ENCODE data around the gene MCUB. TPM values are rescaled to one million over a fixed set of nuclear protein-coding genes. Genes with fewer than 3 reads are reported as not detected.
A peak's percentile ranks its signal among the peaks of the same experiment; 100 is the strongest.

MCUB gene
- total RNA-seq, 2 experiments from 2014 or later = 110 to 121 TPM

DNA sequence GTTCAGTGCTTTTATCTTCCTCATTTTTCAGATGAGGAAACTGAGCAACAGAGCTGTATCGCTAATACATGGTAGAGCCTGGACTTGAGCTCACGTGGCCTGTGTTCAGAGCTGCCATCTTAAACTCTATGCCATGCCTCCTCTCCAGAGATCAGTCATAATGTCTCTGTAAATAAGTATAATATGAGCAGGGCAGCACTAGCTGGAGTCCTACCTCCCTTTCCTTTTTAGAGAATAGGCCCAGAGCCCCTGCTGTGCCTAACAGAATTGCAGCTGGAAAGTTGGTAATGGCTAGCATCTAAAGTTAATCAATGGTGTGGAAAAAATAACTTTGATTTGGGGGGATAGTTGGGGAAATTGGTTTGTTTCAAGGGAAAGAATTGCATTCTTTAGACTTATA, 122.8 kb downstream of the MCUB start:
- Mint-ChIP-seq H3K4me3 (no peak overlapping the region), H3K27me3 (no peaks in the 10 kb centered on the region), H3K4me1 (peaks cover 18% of the 10 kb centered on the region), H3K9me3 (no peaks in the 10 kb centered on the region), H3K27ac (no peak overlapping the region), H3K36me3 (peaks cover 57% of the 10 kb centered on the region)
- ATAC-seq (ENCODE audit: low read depth) (no peak), DNase-seq (no peak)
- POLR2A ChIA-PET = interaction anchor here (0.6 kb wide), 1 partner anchor 123 kb away, joined by 4 read pairs; the partner anchor contains the start of gene MCUB

DNA sequence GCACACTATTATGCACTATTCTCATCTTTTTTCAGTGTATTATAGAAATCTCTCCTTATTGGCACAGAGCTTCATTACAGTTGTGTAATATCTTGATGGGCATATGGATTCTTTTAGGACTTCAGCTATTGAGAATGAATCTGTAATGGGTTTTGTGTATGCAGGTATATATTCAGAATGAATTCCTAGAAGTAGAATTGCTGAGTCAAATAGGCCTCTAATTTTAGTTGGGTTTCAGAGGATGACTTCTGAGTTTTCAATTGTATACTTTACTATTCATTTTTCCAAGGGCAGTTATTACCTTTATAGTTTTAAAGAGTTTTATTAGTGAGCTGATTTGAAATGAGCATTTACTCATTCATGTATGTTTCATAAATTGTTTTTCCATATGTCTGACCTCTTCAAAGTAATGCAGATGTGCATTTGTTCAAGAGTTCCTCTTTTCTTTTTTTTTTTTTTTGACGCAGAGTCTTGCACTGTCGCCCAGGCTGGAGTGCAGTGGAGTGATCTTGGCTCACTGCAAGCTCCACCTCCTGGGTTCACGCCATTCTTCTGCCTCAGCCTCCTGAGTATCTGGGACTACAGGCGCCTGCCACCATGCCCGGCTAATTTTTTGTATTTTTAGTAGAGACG, 123.7 kb downstream of the MCUB start:
- Mint-ChIP-seq H3K27ac (no peak overlapping the region), H3K4me3 (no peak overlapping the region), H3K9me3 (no peaks in the 10 kb centered on the region), H3K36me3 (peaks cover 56% of the 10 kb centered on the region), H3K4me1 (peaks cover 18% of the 10 kb centered on the region), H3K27me3 (no peaks in the 10 kb centered on the region)
- ATAC-seq (ENCODE audit: low read depth) (no peak), DNase-seq (no peak)
- POLR2A ChIA-PET = no interaction called here

DNA sequence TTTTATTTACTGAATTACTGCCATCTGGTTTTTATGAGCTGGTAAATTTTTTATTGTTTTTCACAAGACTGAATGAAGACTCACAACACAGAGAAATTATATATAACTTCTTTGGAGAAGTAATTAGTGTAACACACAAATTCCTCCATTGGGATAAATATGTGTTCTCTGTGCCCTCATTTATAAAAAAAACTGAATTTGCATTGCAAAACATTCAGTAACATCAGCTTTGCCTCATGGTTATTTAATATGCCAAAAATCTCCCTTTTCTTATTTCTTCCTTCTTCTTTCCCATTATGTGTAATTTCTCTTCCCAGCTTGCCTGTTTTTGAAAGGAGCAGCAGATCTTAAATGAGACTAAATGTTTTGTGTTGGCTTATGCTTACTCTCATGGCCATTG, 124.7 kb downstream of the MCUB start:
- Mint-ChIP-seq H3K27ac (no peak overlapping the region), H3K4me3 (no peak overlapping the region), H3K4me1 (peaks cover 18% of the 10 kb centered on the region), H3K9me3 (no peaks in the 10 kb centered on the region), H3K27me3 (no peaks in the 10 kb centered on the region), H3K36me3 (peaks cover 54% of the 10 kb centered on the region)
- POLR2A ChIA-PET = interaction anchor here (0.5 kb wide), 1 partner anchor 26 kb away, joined by 4 read pairs; no protein-coding TSS in a partner anchor
- DNase-seq = no peak
- ATAC-seq (ENCODE audit: low read depth) = no peak

DNA sequence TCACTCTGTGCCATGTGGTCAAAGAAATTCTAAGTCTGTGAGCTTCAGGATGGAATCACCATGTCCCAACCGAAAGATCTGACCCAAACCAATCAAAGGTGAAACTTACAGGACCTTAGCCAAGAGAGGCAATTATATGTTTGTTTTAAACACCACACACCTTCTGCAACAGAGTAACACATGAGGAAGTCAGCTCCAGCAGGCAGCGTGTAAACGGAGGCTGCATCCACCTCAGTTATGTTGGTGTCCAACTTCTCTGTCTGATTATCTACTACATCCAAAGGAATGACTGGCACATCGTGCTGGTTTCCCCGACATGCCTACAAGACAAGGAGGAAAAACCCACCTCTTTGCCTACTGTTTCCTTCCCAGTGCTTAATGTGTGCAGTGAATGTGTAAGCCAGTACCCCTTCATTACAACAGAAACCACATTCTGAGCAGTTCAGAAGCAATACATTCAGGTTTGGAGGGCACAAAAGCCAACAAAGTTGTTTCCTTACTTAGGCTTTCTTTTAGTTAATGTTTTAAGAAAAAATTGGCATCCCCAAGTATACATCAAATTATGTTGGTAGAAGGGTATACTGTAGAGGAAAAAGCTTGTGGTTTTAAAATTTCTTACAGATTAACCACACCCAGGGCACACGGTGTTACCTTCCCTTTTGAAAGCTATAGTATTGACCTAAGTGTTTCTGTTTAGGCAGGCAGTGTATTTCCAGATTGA, 130.8 kb downstream of the MCUB start:
- DNase-seq = no peak
- Mint-ChIP-seq H3K36me3 (peaks cover 54% of the 10 kb centered on the region), H3K4me1 (peaks cover 24% of the 10 kb centered on the region), H3K27me3 (no peaks in the 10 kb centered on the region), H3K27ac (peak overlapping the region; percentile 81), H3K9me3 (no peaks in the 10 kb centered on the region), H3K4me3 (peak overlapping the region; percentile 32)
- ATAC-seq (ENCODE audit: low read depth) = peak; percentile 90
- POLR2A ChIA-PET = interaction anchor here (1.2 to 2.8 kb wide), 3 partner anchors 11 to 130 kb away, joined by 3 to 25 read pairs (median 8); partner anchors contain the start of genes CASP6 and MCUB

DNA sequence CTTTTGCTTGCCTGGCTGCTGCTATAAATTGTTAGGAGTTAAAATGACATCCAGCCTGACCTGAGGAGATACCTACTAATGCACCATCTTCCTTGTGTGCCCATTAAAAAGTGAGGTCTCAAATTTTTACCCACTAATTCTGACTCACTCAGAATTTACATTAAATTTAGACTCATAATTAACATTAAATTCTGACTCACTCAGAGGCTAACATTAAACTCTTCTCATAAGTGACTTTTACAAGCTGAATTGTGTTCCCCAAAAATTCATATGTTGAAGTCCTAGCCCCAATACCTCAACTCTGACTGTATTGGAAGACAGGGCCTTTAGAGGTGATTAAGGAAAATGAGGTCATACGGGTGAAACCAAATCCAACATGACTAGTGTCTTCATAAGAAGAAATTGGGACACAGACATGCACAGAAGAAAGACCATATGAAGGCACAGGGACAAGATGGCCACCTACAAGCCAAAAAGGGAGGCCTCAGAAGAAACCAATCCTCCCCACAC, 131.4 kb downstream of the MCUB start:
- H3K4me1 Mint-ChIP-seq = peaks cover 24% of the 10 kb centered on the region
- peaks cover 54% of the 10 kb centered on the region for H3K36me3 Mint-ChIP-seq
- no peak for ATAC-seq (ENCODE audit: low read depth)
- no peak for DNase-seq
- H3K27me3 Mint-ChIP-seq = no peaks in the 10 kb centered on the region
- POLR2A ChIA-PET = interaction anchor here (1.2 to 2.8 kb wide), 3 partner anchors 10 to 131 kb away, joined by 3 to 25 read pairs (median 8); partner anchors contain the start of genes CASP6 and MCUB
- H3K9me3 Mint-ChIP-seq = no peaks in the 10 kb centered on the region
- H3K4me3 Mint-ChIP-seq = peak overlapping the region; percentile 32
- H3K27ac Mint-ChIP-seq = peak overlapping the region; percentile 81

DNA sequence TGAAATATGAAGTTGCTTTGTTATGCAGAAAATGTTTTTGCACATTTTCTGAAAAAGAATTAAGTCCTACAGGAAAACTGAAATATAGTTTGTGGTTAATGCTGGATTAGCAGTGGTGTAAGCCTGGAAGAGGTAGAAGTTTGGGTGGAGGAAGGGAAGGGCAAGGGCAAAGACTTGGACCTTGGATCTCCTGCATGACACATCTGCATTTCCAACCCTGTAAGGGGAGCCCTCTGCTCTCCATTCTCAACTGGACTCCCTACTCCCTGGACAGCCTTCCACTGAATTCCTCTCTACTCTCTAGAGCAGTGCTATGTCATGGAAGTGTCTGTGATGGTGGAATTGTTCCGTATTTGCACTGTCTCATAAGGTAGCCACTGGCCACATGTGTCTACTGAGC, 138.6 kb downstream of the MCUB start:
- DNase-seq (no peak), ATAC-seq (ENCODE audit: low read depth) (no peak)
- POLR2A ChIA-PET = no interaction called here
- Mint-ChIP-seq H3K27ac (no peak overlapping the region), H3K36me3 (peaks cover 32% of the 10 kb centered on the region), H3K27me3 (no peaks in the 10 kb centered on the region), H3K9me3 (no peaks in the 10 kb centered on the region), H3K4me3 (no peak overlapping the region), H3K4me1 (peaks cover 21% of the 10 kb centered on the region)

DNA sequence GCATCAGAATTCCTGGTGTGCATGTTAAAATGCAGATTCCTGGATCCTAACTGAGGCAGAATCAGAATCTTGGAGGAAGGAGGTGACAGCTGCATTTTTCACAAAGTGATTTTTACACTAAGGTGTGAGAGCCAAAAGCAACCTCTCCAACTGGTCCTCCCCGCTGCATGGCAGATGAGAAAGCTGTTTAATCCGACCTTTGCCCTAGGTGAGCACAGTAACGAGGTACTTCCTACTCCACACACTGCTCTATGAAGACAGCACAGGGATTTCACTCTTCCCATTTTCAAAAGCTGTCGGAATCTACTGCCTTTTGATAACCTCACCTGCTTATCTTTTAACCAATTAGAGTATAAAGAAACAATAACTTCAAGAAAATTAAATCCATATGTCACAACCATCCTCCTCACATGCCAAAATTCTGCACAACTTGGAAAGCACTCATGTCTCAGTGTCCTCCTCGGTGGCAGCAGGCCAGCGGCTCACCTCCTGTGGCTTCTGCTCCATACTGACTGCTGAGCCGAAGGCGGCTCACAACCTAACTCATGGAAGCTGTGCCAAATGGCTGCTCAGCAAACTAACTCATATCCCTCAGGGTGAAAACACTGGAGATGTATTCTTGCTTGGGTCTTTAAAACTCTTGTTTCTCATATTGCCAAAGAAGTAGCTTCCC, 139.6 kb downstream of the MCUB start:
- ATAC-seq (ENCODE audit: low read depth) (no peak), DNase-seq (no peak)
- Mint-ChIP-seq H3K27ac (no peak overlapping the region), H3K36me3 (peaks cover 22% of the 10 kb centered on the region), H3K4me1 (peaks cover 26% of the 10 kb centered on the region), H3K9me3 (no peaks in the 10 kb centered on the region), H3K27me3 (no peaks in the 10 kb centered on the region), H3K4me3 (no peak overlapping the region)
- POLR2A ChIA-PET = interaction anchor here (0.5 to 4.1 kb wide), 2 partner anchors 9 to 84 kb away, joined by 4 to 25 read pairs; no protein-coding TSS in a partner anchor

DNA sequence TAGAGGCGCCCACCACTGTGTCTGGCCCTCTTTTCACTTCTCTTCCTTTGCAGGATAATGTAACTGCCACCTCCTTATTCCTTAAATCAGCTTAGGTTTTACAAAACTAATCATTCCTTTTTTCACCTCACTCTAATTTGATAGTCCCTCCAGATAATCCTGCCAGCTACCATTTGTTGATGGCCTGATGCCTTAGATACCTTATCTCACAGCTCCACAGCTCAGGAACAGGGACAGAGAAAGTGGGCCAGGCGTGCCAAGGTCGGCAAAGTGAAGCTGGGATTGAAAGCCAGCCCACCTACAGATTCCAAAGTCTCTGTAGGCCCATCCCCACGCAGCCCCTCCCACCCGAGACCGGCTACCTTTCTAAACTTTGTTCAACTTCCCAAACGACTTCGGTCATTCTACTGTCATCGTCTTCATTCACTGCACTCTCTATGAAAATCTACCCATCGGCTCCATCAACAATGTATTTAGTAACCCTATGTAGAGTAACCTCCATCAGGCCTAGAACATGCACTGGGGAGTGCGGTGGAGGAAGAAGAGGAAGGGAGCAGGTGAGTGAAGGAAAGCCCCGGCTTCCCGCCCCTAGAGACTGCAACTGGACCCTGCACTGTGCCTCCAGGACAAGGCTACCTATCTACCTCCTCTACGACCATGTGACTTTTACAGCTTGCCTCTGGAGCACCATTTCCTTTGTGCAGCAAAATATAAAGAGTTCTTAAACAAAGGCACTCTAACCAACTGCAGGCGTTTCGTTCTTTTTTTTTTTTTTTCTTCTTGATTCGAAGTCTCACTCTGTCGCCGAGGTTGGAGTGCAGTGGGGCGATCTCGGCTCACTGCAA, 141.7 kb downstream of the MCUB start:
- no peak for ATAC-seq (ENCODE audit: low read depth)

DNA sequence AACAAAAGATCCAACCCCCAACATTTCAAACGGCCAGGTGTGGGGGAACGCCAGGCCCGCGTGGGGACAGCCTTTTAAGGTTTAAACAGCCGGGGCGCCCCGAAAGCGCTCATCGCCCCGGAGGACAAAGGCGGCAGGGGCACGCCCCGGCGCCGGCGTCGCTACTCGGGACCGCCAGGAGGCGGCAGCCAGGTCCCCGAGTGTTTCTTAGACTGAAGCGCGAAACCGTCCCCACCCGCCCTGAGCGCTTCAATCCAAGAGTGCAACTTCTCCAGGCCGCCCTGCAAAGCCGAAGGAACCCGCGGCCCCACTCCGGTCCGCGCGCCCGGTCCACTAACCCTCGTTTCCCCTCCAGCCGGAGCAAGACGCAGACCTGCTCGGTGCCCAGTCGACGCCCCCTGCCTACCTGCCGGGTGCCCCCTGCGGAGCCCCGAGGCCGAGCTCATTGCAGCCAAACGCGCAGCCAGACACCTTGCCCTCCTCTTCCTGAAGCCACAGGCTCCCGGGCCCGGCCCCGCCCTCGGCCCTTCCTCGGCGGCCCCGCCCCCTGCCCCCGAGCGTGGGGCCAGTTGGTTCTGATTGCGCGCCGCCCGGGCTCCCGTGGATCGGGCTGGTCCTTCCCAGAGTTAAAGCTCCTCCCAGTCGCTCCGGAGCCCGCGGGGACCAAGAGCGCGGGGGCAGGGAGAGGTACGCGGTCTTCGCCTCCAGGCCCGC, 143.1 kb downstream of the MCUB start, which contains the start of gene CASP6:
TSS of gene CASP6 (minus strand) at position 496 of the 714 bp plus-strand sequence. CDS start at position 446, 50 bp downstream.
- ATAC-seq (ENCODE audit: low read depth) = peak; percentile 90
- DNase-seq = peak; percentile 84
- peaks cover 10% of the 10 kb centered on the region for H3K36me3 Mint-ChIP-seq
- H3K9me3 Mint-ChIP-seq = no peaks in the 10 kb centered on the region
- H3K4me3 Mint-ChIP-seq = peak within 1 kb of the TSS; percentile 96
- POLR2A ChIA-PET = interaction anchor here (0.6 to 4.1 kb wide), 9 partner anchors 12 to 268 kb away, joined by 3 to 25 read pairs (median 4); partner anchors contain the start of genes MCUB and PLA2G12A
- peaks cover 26% of the 10 kb centered on the region for H3K4me1 Mint-ChIP-seq
- H3K27me3 Mint-ChIP-seq = no peaks in the 10 kb centered on the region
- H3K27ac Mint-ChIP-seq = peak within 1 kb of the TSS; percentile 95

More for the DNA sequence above, 141.7 kb downstream of the MCUB start:
- POLR2A ChIA-PET = interaction anchor here (0.9 to 4.1 kb wide), 5 partner anchors 11 to 268 kb away, joined by 4 to 25 read pairs (median 11); partner anchors contain the start of genes MCUB, PLA2G12A and SEC24B
- peaks cover 26% of the 10 kb centered on the region for H3K4me1 Mint-ChIP-seq
- H3K4me3 Mint-ChIP-seq = peak overlapping the region; percentile 96
- peaks cover 17% of the 10 kb centered on the region for H3K36me3 Mint-ChIP-seq
- H3K27ac Mint-ChIP-seq = peak overlapping the region; percentile 95
- H3K9me3 Mint-ChIP-seq = no peaks in the 10 kb centered on the region
- H3K27me3 Mint-ChIP-seq = no peaks in the 10 kb centered on the region
- no peak for DNase-seq

DNA sequence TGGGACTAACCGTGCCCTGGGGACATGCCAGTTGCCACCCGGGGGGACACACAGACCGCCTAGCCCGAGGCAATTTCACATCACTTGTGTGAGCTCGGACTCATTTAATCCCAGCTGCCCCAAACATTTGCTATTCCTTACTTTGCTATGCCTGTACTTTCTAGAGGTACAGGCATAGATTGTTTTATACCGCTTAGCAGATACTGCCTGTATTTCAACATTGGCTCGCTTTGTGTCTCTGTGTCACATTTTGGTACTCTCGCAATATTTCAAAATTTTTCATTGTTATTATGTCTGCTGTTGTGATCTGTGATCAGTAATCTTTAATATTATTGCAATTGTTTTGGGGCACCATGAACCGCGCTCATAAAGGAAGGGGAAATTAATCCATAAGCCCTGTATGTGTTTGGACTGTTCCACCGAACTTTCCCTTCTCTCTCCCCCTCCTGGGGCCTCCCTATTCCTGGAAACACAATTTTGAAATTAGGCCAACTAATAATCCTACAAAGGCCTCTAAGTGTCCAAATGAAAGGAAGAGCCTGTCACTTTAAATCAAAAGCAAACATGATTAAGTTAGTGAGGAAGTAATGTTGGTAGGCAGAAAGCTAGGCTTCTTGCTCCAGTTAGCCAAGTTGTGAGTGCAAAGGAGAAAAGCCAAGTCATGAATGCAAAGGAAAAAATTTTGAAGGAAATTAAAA, 143.8 kb downstream of the MCUB start:
- no peaks in the 10 kb centered on the region for H3K27me3 Mint-ChIP-seq
- POLR2A ChIA-PET = interaction anchor here (0.8 to 4.1 kb wide), 8 partner anchors 13 to 269 kb away, joined by 3 to 25 read pairs (median 6); partner anchors contain the start of genes MCUB and PLA2G12A
- H3K9me3 Mint-ChIP-seq = no peaks in the 10 kb centered on the region
- peak overlapping the region; percentile 96 for H3K4me3 Mint-ChIP-seq
- peak overlapping the region; percentile 95 for H3K27ac Mint-ChIP-seq
- ATAC-seq (ENCODE audit: low read depth) (no peak), DNase-seq (no peak)
- H3K4me1 Mint-ChIP-seq = peaks cover 20% of the 10 kb centered on the region
- peaks cover 8% of the 10 kb centered on the region for H3K36me3 Mint-ChIP-seq

DNA sequence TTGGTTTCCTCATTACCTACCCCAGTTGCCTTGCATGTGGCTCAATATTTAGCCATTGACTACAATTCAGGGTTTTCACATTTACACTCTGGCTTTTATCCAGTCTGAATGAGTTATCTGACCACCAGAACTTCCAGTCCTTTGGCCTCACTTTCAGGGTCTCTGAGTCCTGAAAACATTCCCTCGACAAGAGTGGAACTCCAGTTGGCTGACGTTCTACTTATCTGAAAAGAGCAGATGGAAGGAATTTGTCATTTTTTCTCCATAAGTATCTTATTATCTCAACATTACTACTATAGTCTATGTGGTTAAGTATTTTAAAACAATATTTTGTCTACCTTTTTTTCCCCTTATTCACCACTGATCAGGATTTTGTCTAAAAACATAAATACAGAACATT, 148.4 kb downstream of the MCUB start:
- Mint-ChIP-seq H3K9me3 (no peaks in the 10 kb centered on the region), H3K27ac (no peak overlapping the region), H3K4me1 (peaks cover 6% of the 10 kb centered on the region), H3K27me3 (no peaks in the 10 kb centered on the region), H3K4me3 (no peak overlapping the region), H3K36me3 (no peaks in the 10 kb centered on the region)
- no peak for ATAC-seq (ENCODE audit: low read depth)
- POLR2A ChIA-PET = no interaction called here
- DNase-seq = no peak

All from activated naive CD8-positive, alpha-beta T cell treated with anti-CD3 and anti-CD28 coated beads, Interleukin-2, amount 10 ng/mL, durations not matched to agents 7 days and 5 days (primary cell).